HEK293 (cell line): ENCODE measurements around the gene ELMO1.

Experiments
- CTCF ChIA-PET: fragments of 350-600 bp; formaldehyde crosslinking; extraction: SDS; loops from one replicate; lab custom pipeline; 2021; ENCODE audit warnings: antibody characterized with exemption; lab: Yijun Ruan, JAX
- POLR2A ChIA-PET: fragments of 300-600 bp; formaldehyde crosslinking; extraction: SDS; loops from one replicate; lab custom pipeline; 2020; ENCODE audit warnings: antibody characterized with exemption, inconsistent platforms; lab: Yijun Ruan, JAX
- H3K27ac ChIP-seq: fragments of 200-500 bp; sonication (Bioruptor generic); 2 replicates; pipeline ENCODE4 v1.5.1; 2014; ENCODE audit warnings: low read depth, low read length, control low read depth, inconsistent platforms; ENCODE audit errors: extremely low read depth
- H3K36me3 ChIP-seq, 2 experiments: fragments of 200-500 bp in 1 of 2; sonication (Bioruptor generic) in 1 of 2; 1 replicate in 1 of 2; 2 replicates in 1 of 2; pipeline ENCODE4 v1.5.1; 2014 to 2017; ENCODE audit warnings: inconsistent platforms in 2 of 2, low read length in 2 of 2; ENCODE audit not compliant: control insufficient read depth in 2 of 2, insufficient read depth in 1 of 2
- H3K4me1 ChIP-seq: fragments of 200-500 bp; sonication (Bioruptor generic); 2 replicates; pipeline ENCODE4 v1.5.1; 2014; ENCODE audit warnings: mild to moderate bottlenecking, low read length, inconsistent platforms; ENCODE audit not compliant: control insufficient read depth, insufficient read depth
- H3K4me3 ChIP-seq: 2 replicates; pipeline ENCODE4 v1.5.1; 2011; ENCODE audit warnings: low read depth, mild to moderate bottlenecking, control low read depth, low read length, moderate library complexity
- H3K9me3 ChIP-seq: fragments of 200-500 bp; sonication (Bioruptor generic); 2 replicates; pipeline ENCODE4 v1.5.1; 2014; ENCODE audit warnings: low read depth, low read length, inconsistent platforms; ENCODE audit not compliant: control insufficient read depth, insufficient read depth
- EGR2 ChIP-seq: fragments of 450-650 bp; formaldehyde crosslinking; IDR thresholded peaks from 2 replicates; pipeline ENCODE4 v1.5.1; 2016; ENCODE audit warnings: low read depth, missing biosample characterization, missing genetic modification characterization
- FEZF1 ChIP-seq: fragments of 450-650 bp; formaldehyde crosslinking; IDR thresholded peaks from 2 replicates; pipeline ENCODE4 v1.5.1; 2016; ENCODE audit warnings: missing biosample characterization, missing genetic modification characterization
- GLIS1 ChIP-seq: fragments of 450-650 bp; formaldehyde crosslinking; IDR thresholded peaks from 2 replicates; pipeline ENCODE4 v1.5.1; 2016; ENCODE audit warnings: missing biosample characterization, missing genetic modification characterization
- MZF1 ChIP-seq: fragments of 450-650 bp; formaldehyde crosslinking; IDR thresholded peaks from 2 replicates; pipeline ENCODE4 v1.5.1; 2017; ENCODE audit warnings: missing biosample characterization, missing genetic modification characterization, borderline replicate concordance
- RBAK ChIP-seq: fragments of 450-650 bp; formaldehyde crosslinking; IDR thresholded peaks from 2 replicates; pipeline ENCODE4 v1.5.1; 2016; ENCODE audit warnings: missing biosample characterization, missing genetic modification characterization
- REPIN1 ChIP-seq: fragments of 450-650 bp; formaldehyde crosslinking; IDR thresholded peaks from 2 replicates; pipeline ENCODE4 v1.5.1; 2017; ENCODE audit warnings: missing biosample characterization, missing genetic modification characterization, low read depth
- SCRT1 ChIP-seq: fragments of 450-650 bp; formaldehyde crosslinking; IDR thresholded peaks from 2 replicates; pipeline ENCODE4 v1.5.1; 2016; ENCODE audit warnings: missing biosample characterization, missing genetic modification characterization, borderline replicate concordance
- TCF7L2 ChIP-seq: IDR thresholded peaks from 2 replicates; pipeline ENCODE4 v1.6.1; 2011; ENCODE audit warnings: low read depth, mild to moderate bottlenecking, inconsistent platforms, low read length, moderate library complexity, borderline replicate concordance
- ZFHX2 ChIP-seq: fragments of 450-650 bp; formaldehyde crosslinking; conservative IDR thresholded peaks from 2 replicates; pipeline ENCODE4 v1.5.1; 2016; ENCODE audit warnings: missing biosample characterization, missing genetic modification characterization
- ZNF132 ChIP-seq: fragments of 450-650 bp; formaldehyde crosslinking; IDR thresholded peaks from 2 replicates; pipeline ENCODE4 v1.5.1; 2017; ENCODE audit warnings: missing biosample characterization, missing genetic modification characterization, borderline replicate concordance
- ZNF239 ChIP-seq: fragments of 450-650 bp; formaldehyde crosslinking; IDR thresholded peaks from 2 replicates; pipeline ENCODE4 v1.5.1; 2016; ENCODE audit warnings: missing biosample characterization, missing genetic modification characterization
- ZNF24 ChIP-seq: fragments of 450-650 bp; formaldehyde crosslinking; IDR thresholded peaks from 2 replicates; pipeline ENCODE4 v1.5.1; 2016; ENCODE audit warnings: missing biosample characterization, missing genetic modification characterization
- ZNF423 ChIP-seq: fragments of 450-650 bp; formaldehyde crosslinking; IDR thresholded peaks from 2 replicates; pipeline ENCODE4 v1.5.1; 2016; ENCODE audit warnings: missing biosample characterization, missing genetic modification characterization
- ZNF473 ChIP-seq: fragments of 450-650 bp; formaldehyde crosslinking; IDR thresholded peaks from 2 replicates; pipeline ENCODE4 v1.5.1; 2017; ENCODE audit warnings: missing biosample characterization, missing genetic modification characterization
- ZNF48 ChIP-seq: fragments of 450-650 bp; formaldehyde crosslinking; IDR thresholded peaks from 2 replicates; pipeline ENCODE4 v1.5.1; 2016; ENCODE audit warnings: missing biosample characterization, missing genetic modification characterization
- ZNF549 ChIP-seq: fragments of 450-650 bp; IDR thresholded peaks from 2 replicates; pipeline ENCODE4 v1.5.1; 2018; ENCODE audit warnings: missing biosample characterization, missing genetic modification characterization, mild to moderate bottlenecking, inconsistent platforms, moderate library complexity
- ZNF558 ChIP-seq: fragments of 450-650 bp; formaldehyde crosslinking; IDR thresholded peaks from 2 replicates; pipeline ENCODE4 v1.5.1; 2016; ENCODE audit warnings: missing biosample characterization, missing genetic modification characterization
- ZNF660 ChIP-seq: fragments of 450-650 bp; IDR thresholded peaks from 2 replicates; pipeline ENCODE4 v1.5.1; 2018; ENCODE audit warnings: missing biosample characterization, mild to moderate bottlenecking, missing genetic modification characterization
- ZNF768 ChIP-seq: fragments of 450-650 bp; formaldehyde crosslinking; IDR thresholded peaks from 2 replicates; pipeline ENCODE4 v1.5.1; 2018; ENCODE audit warnings: missing biosample characterization, mild to moderate bottlenecking, missing genetic modification characterization
- ZNF843 ChIP-seq: fragments of 450-650 bp; formaldehyde crosslinking; IDR thresholded peaks from 2 replicates; pipeline ENCODE4 v1.5.1; 2016; ENCODE audit warnings: missing biosample characterization, missing genetic modification characterization
- ZSCAN30 ChIP-seq: fragments of 450-650 bp; IDR thresholded peaks from 2 replicates; pipeline ENCODE4 v1.5.1; 2018; ENCODE audit warnings: missing biosample characterization, mild to moderate bottlenecking, missing genetic modification characterization, moderate library complexity
- TF ChIP-seq, protein P1 (sequence below): sonication (generic); formaldehyde crosslinking; IDR thresholded peaks from 2 replicates; pipeline ENCODE4 v1.8.1; 2022; ENCODE audit warnings: mild to moderate bottlenecking, moderate library complexity, missing genetic modification reagents
- TF ChIP-seq, protein P2 (sequence below): fragments of 450-650 bp; formaldehyde crosslinking; IDR thresholded peaks from 2 replicates; pipeline ENCODE4 v1.5.1; 2017; ENCODE audit warnings: missing biosample characterization, missing genetic modification characterization

ELMO1 gene

DNA sequence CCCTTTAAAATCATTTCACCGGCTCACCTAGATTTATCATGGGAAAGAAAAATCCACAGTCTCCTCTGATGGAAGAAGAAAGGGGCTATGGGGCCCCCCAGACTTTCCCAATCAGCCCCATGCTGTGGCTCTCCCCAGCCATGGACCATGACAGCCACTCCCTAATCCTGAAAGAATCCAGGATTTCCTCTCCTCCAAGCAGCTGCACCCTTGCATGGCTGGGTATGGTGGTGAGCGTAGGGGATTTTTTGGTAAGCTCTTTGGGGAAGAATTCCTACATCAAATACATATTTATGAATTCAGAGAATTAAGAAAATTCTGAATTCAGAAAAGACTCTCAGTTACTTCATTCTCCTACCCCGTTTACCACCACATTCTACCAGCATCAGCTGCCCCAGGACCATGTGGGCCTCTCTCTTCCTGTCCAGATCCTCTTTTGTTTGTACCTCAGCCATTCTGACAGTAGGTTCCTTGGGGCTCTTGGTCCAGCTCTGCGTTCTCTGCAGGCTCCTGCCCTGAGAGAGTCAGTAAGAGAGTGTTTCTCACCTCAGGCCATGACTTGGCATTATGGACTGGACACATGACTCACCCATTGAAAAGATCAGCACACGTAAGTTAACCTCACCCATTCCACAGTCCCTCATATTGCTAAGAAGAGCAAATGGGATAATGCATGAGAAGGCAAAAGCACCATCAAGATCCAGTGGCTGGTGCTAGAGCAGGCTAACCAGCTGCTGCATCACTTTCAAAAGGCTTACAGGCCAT lies 337.8 kb downstream of the ELMO1 start:
- Histone ChIP-seq H3K4me3 (no peak overlapping the region), H3K27ac (no peak overlapping the region), H3K36me3 (no peaks in the 10 kb centered on the region)
- CTCF ChIA-PET = interaction anchor here (0.7 kb wide), 2 partner anchors 144 to 777 kb away, joined by 3 to 4 read pairs; no protein-coding TSS in a partner anchor
- TF ChIP-seq ZSCAN30 (tag by site-specific recombination) (no peak), ZNF423 (tag by site-specific recombination) (no peak), FEZF1 (tag by site-specific recombination) (no peak), TCF7L2 (no peak), ZNF660 (tag by site-specific recombination) (no peak), SCRT1 (no peak), ZNF768 (tag by site-specific recombination) (no peak), ZNF132 (tag by site-specific recombination) (no peak), ZNF239 (tag by site-specific recombination) (no peak), ZNF558 (no peak), RBAK (tag by site-specific recombination) (no peak)
- TF ChIP-seq, protein P1, sequence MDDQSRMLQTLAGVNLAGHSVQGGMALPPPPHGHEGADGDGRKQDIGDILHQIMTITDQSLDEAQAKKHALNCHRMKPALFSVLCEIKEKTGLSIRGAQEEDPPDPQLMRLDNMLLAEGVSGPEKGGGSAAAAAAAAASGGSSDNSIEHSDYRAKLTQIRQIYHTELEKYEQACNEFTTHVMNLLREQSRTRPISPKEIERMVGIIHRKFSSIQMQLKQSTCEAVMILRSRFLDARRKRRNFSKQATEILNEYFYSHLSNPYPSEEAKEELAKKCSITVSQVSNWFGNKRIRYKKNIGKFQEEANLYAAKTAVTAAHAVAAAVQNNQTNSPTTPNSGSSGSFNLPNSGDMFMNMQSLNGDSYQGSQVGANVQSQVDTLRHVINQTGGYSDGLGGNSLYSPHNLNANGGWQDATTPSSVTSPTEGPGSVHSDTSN (CRISPR knock-in tag) = no peak
- TF ChIP-seq, protein P2, sequence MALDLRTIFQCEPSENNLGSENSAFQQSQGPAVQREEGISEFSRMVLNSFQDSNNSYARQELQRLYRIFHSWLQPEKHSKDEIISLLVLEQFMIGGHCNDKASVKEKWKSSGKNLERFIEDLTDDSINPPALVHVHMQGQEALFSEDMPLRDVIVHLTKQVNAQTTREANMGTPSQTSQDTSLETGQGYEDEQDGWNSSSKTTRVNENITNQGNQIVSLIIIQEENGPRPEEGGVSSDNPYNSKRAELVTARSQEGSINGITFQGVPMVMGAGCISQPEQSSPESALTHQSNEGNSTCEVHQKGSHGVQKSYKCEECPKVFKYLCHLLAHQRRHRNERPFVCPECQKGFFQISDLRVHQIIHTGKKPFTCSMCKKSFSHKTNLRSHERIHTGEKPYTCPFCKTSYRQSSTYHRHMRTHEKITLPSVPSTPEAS (tag by site-specific recombination) = no peak
- TF ChIP-seq, all 188 proteins: peak for 0
- no peaks in the 10 kb centered on the region for H3K4me1 ChIP-seq
- no peaks in the 10 kb centered on the region for H3K9me3 ChIP-seq
- POLR2A ChIA-PET = no interaction called here

DNA sequence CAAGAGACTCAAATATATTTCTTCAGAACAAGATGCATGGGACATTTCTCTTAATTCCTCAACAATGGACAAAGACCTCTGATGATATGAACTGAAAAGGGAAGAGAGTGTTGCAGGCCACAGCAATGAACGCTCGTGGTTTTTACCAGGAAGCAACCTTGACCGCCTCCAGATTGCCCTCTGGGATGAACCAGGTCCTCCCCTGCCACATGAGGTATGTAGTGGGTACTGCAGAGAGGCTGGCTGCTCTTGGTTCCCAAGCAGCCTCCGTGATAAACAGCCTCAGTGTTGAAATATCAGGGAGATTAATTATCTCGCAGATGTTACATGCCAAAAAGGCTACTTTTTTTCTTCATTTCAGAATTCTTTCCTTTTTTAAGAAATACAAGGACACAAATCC lies 338.8 kb downstream of the ELMO1 start:
- Histone ChIP-seq H3K27ac (no peak overlapping the region), H3K36me3 (no peaks in the 10 kb centered on the region), H3K9me3 (no peaks in the 10 kb centered on the region), H3K4me3 (no peak overlapping the region), H3K4me1 (no peaks in the 10 kb centered on the region)
- TF ChIP-seq MZF1 (tag by site-specific recombination) (no peak), ZNF843 (no peak), ZNF48 (no peak), ZNF473 (tag by site-specific recombination) (no peak), ZNF24 (tag by site-specific recombination) (no peak), REPIN1 (tag by site-specific recombination) (no peak), ZNF558 (no peak), ZNF549 (tag by site-specific recombination) (no peak)
- ChIA-PET POLR2A (no interaction called here), CTCF (interaction anchor here (0.7 kb wide), 1 partner anchor 72 kb away, joined by 3 read pairs; no protein-coding TSS in a partner anchor)

DNA sequence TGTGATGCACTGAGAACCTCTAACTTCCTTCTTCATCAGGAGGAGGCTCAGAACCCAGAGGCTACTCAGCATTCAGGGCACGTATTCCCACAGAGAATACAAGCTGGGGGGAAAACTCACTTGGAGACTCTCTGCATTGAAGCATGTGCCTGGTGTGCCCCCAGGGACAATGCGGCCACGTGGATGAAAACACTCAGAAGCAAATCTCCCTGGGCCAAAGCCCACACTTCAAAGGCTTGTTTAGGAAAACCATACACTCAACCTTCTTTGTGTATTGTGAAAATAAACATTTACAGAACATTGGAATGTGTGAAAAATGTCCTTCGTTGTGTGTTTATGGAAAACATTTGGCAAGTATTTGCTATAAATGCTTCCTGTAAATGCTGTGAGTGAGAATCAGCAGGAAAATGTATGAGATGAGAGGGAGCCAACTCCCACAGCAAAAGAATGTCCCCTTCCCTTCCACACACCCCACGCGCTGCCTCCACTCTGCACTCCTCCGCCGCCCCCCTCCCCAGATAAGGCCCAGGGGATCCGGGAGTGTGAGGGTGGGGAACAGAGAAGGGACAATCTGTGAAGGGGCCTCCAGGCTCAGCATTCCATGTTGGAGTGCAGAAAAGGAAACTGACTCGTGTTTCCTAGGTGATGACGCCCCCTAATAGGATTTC lies 339.5 kb downstream of the ELMO1 start:
- CTCF ChIA-PET = interaction anchor here (0.7 kb wide), 1 partner anchor 103 kb away, joined by 4 read pairs; no protein-coding TSS in a partner anchor
- H3K27ac ChIP-seq = no peak overlapping the region

More for the DNA sequence above, 339.5 kb downstream of the ELMO1 start:
- TF ChIP-seq GLIS1 (tag by site-specific recombination) (no peak), EGR2 (0 out of 2 replicates have a peak, but pooled peaks have one; percentile 32), ZFHX2 (tag by site-specific recombination) (peak; percentile 33; the same call in 1 of the 2 replicates)
- TF ChIP-seq, all 188 proteins: peak for 2
- no peaks in the 10 kb centered on the region for H3K36me3 ChIP-seq
- POLR2A ChIA-PET = no interaction called here
- no peak overlapping the region for H3K4me3 ChIP-seq
- H3K9me3 ChIP-seq = no peaks in the 10 kb centered on the region
- no peaks in the 10 kb centered on the region for H3K4me1 ChIP-seq
